ENCODE measurements around the gene RAPGEF1.

Gene RAPGEF1

DNA sequence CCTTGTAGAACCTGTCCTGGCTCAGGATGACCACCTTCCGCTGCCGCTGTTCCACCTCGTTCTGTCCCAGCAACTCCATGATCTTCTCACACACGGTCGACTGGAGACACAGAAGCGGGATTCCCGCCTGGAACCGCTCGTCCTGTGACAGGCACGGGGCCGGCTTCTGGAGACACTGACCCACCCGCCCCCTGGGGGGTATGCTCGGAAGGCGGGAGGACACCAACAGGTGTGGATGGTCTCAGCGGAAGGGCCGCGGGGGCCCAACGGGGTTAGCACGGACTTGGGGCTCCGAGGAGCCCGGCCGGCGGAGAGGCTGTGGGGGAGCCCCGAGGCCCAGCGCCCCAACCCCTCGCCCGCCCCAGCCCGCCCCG lies 209.3 kb downstream of the RAPGEF1 start:
- H3K27ac ChIP-seq (ENCODE audit: insufficient read depth in 1 of 2, low read depth in 1 of 2, low read length in 2 of 2, poor library complexity in 1 of 2, severe bottlenecking in 2 of 2): peak overlapping the region in 1 of 2 experiments; percentile 70
- no peak for DNase-seq

DNA sequence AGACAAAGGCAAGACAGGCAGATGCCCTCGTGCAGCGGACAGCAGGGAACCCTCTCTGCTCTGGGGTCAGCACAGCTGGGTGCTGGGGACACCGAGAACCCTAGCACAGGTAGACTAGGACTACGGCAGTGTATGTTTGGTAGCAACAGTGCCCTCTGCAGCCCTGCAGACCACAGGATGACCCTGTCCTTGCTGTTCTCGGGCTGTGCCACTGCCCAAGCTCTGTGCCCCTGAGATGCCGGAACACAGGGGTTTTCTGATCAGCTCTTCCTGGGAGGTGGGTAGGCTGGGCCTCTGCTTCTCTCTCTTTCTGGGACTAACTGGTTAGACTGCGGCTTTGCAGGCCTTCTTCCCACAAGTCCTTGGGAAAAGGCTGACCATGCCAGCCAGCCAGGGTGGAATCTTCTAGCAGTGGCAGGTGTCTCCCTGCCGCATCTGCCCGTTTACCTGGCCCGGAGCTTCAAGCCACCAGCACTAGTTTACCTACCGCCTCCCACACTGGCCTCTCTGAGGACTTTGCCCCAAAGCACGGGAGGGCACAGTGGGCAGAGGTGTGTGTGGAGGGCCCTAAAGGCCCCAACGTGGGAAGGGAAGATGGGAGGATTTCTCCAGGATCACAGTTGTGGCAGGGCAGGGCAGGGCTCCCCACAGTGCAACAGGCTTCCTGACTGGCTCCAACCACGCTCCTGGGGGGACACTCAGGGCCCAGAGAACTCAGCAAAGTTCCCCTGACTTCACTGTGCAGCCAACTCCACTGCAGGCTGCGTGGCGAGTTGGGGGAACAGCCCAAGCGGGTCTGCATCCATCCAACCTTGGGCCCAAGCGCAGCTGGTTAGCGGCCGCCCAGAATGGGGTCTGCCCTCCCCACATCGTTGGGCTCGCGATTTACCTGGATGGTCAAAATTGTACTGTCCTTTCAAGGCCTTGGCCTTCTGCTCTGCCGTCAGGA lies 210.0 kb downstream of the RAPGEF1 start:
- no peak for DNase-seq
- CTCF ChIA-PET: interaction anchor here (1.1 to 1.3 kb wide), 2 partner anchors 10 to 26 kb away, joined by 3 to 4 read pairs; no protein-coding TSS in a partner anchor
- Histone ChIP-seq H3K4me1 (ENCODE audit: control extremely low read depth in 1 of 4, control insufficient read depth in 4 of 4, insufficient read depth in 4 of 4, low read length in 3 of 4) (peaks cover 2 to 26% (median 25%) of the 10 kb centered on the region in 4 experiments), H3K9me3 (ENCODE audit: control extremely low read depth in 1 of 5, control insufficient read depth in 4 of 5, insufficient read depth in 2 of 5, low read depth in 1 of 5, low read length in 4 of 5) (no peaks in the 10 kb centered on the region), H3K36me3 (ENCODE audit: control insufficient read depth in 4 of 4, insufficient read depth in 4 of 4, low read length in 3 of 4) (peaks cover 10 to 49% (median 30%) of the 10 kb centered on the region in 4 experiments), H3K27ac (ENCODE audit: insufficient read depth in 1 of 2, low read depth in 1 of 2, low read length in 2 of 2, poor library complexity in 1 of 2, severe bottlenecking in 2 of 2) (peak overlapping the region in 1 of 2 experiments; percentile 70), H3K4me3 (ENCODE audit: control insufficient read depth in 1 of 7, extremely low read depth in 1 of 7, insufficient read depth in 4 of 7, low read depth in 2 of 7, low read length in 6 of 7) (peak overlapping the region; percentile 71 to 89 (median 81)), H3K27me3 (replicated peaks in 2 of 5; ENCODE audit: control insufficient read depth in 4 of 5, insufficient read depth in 5 of 5, low read length in 4 of 5) (no peaks in the 10 kb centered on the region)
- POLR2A ChIA-PET: no interaction called here
- 79% methylated on average over 22 of the region's 24 CpGs for WGBS (ENCODE audit: insufficient coverage)

More for the DNA sequence above, 209.3 kb downstream of the RAPGEF1 start:
- no peaks in the 10 kb centered on the region for H3K27me3 ChIP-seq (replicated peaks in 2 of 5; ENCODE audit: control insufficient read depth in 4 of 5, insufficient read depth in 5 of 5, low read length in 4 of 5)
- 8% methylated on average over 23 of the region's 29 CpGs for WGBS (ENCODE audit: insufficient coverage)
- H3K9me3 ChIP-seq (ENCODE audit: control extremely low read depth in 1 of 5, control insufficient read depth in 4 of 5, insufficient read depth in 2 of 5, low read depth in 1 of 5, low read length in 4 of 5): no peaks in the 10 kb centered on the region
- H3K4me1 ChIP-seq (ENCODE audit: control extremely low read depth in 1 of 4, control insufficient read depth in 4 of 4, insufficient read depth in 4 of 4, low read length in 3 of 4): peaks cover 2 to 33% (median 31%) of the 10 kb centered on the region in 4 experiments
- ChIA-PET CTCF (interaction anchor here (1.1 kb wide), 1 partner anchor 11 kb away, joined by 3 read pairs; no protein-coding TSS in a partner anchor), POLR2A (no interaction called here)
- H3K4me3 ChIP-seq (ENCODE audit: control insufficient read depth in 1 of 7, extremely low read depth in 1 of 7, insufficient read depth in 4 of 7, low read depth in 2 of 7, low read length in 6 of 7): peak overlapping the region; percentile 71 to 89 (median 81)
- H3K36me3 ChIP-seq (ENCODE audit: control insufficient read depth in 4 of 4, insufficient read depth in 4 of 4, low read length in 3 of 4): peaks cover 10 to 44% (median 28%) of the 10 kb centered on the region in 4 experiments

DNA sequence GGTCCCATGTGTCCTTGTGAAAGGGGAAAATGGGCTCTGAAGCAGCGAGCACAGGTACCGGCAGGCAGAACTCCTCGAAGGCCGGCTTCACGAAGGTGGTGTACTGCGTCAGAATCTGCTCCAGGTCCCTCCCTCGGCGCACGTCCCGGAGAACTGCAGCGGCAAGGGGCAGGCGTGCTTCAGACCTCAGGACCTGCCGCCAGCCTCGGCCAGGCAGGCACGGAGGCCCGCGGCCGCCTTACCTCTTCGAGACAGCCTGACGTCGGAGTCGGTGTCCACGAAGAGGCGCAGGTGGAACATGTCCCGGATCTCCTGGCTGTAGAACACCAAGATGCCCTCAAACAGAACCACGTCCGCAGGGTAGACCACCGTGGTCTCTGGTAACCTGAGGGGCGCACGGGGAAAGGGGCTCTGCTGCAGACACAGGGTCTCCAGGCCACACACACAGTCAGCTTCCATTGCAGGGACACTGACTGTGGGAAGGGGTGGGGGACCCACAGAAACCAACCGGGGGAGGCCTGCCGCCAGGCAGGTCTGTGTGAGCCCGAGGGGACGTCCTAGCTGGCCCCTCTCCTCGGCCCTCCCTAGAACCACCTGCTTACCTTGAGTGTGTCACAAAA lies 210.9 kb downstream of the RAPGEF1 start:
- no peak for DNase-seq
- WGBS (ENCODE audit: insufficient coverage): 97% methylated on average over 35 of the region's 35 CpGs
- no peaks in the 10 kb centered on the region for H3K27me3 ChIP-seq (replicated peaks in 2 of 5; ENCODE audit: control insufficient read depth in 4 of 5, insufficient read depth in 5 of 5, low read length in 4 of 5)
- H3K4me1 ChIP-seq (ENCODE audit: control extremely low read depth in 1 of 4, control insufficient read depth in 4 of 4, insufficient read depth in 4 of 4, low read length in 3 of 4): peaks cover 0 to 18% (median 16%) of the 10 kb centered on the region in 4 experiments
- H3K27ac ChIP-seq (ENCODE audit: insufficient read depth in 1 of 2, low read depth in 1 of 2, low read length in 2 of 2, poor library complexity in 1 of 2, severe bottlenecking in 2 of 2): no peak overlapping the region
- H3K9me3 ChIP-seq (ENCODE audit: control extremely low read depth in 1 of 5, control insufficient read depth in 4 of 5, insufficient read depth in 2 of 5, low read depth in 1 of 5, low read length in 4 of 5): no peaks in the 10 kb centered on the region
- no peak overlapping the region for H3K4me3 ChIP-seq (ENCODE audit: control insufficient read depth in 1 of 7, extremely low read depth in 1 of 7, insufficient read depth in 4 of 7, low read depth in 2 of 7, low read length in 6 of 7)
- CTCF ChIA-PET: interaction anchor here (1.3 kb wide), 1 partner anchor 25 kb away, joined by 4 read pairs; no protein-coding TSS in a partner anchor
- POLR2A ChIA-PET: no interaction called here
- peaks cover 10 to 57% (median 37%) of the 10 kb centered on the region in 4 experiments for H3K36me3 ChIP-seq (ENCODE audit: control insufficient read depth in 4 of 4, insufficient read depth in 4 of 4, low read length in 3 of 4)

DNA sequence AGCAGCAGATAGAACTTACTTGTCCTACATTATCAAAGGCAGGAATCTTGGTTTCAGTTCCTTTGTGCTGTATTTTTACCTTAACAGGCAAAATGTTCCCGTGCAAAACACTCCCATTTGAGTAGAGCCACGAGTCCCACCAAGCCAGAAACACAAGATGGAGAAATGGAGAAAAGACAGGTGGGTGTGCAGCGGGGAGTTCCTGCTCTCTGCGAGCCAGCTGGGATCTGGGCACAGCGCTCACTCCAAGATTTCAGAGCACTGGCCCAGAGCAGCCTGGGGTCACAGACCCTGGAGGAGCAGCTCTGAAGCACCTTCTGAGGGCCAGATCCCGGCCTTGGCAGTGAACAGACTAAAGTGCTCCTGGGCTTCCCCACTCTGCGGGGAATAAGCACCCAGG lies 211.7 kb downstream of the RAPGEF1 start:
- POLR2A ChIA-PET: no interaction called here
- H3K36me3 ChIP-seq (ENCODE audit: control insufficient read depth in 4 of 4, insufficient read depth in 4 of 4, low read length in 3 of 4): peaks cover 10 to 66% (median 44%) of the 10 kb centered on the region in 4 experiments

More for the DNA sequence above, 211.7 kb downstream of the RAPGEF1 start:
- CTCF ChIA-PET: no interaction called here
- no peak overlapping the region for H3K27ac ChIP-seq (ENCODE audit: insufficient read depth in 1 of 2, low read depth in 1 of 2, low read length in 2 of 2, poor library complexity in 1 of 2, severe bottlenecking in 2 of 2)
- WGBS (ENCODE audit: insufficient coverage): 98% methylated on average over 7 of the region's 7 CpGs
- no peaks in the 10 kb centered on the region for H3K9me3 ChIP-seq (ENCODE audit: control extremely low read depth in 1 of 5, control insufficient read depth in 4 of 5, insufficient read depth in 2 of 5, low read depth in 1 of 5, low read length in 4 of 5)
- no peak overlapping the region for H3K4me3 ChIP-seq (ENCODE audit: control insufficient read depth in 1 of 7, extremely low read depth in 1 of 7, insufficient read depth in 4 of 7, low read depth in 2 of 7, low read length in 6 of 7)
- H3K4me1 ChIP-seq (ENCODE audit: control extremely low read depth in 1 of 4, control insufficient read depth in 4 of 4, insufficient read depth in 4 of 4, low read length in 3 of 4): peaks cover 0 to 16% (median 16%) of the 10 kb centered on the region in 4 experiments
- no peak for DNase-seq
- no peaks in the 10 kb centered on the region for H3K27me3 ChIP-seq (replicated peaks in 2 of 5; ENCODE audit: control insufficient read depth in 4 of 5, insufficient read depth in 5 of 5, low read length in 4 of 5)

Measured in common myeloid progenitor, CD34-positive (primary cell).